NCI-H226 (cell line): Measurements from ENCODE around the gene SNN.
A peak's percentile ranks its signal among the peaks of the same experiment; 100 is the strongest.

Experiments used
- DNase-seq: peaks from one replicate; pipeline ENCODE4 v3.0.0-alpha.2; 2015

Gene SNN

GRCh38 chr16:11681976-11682654 is 13.9 kb downstream of the SNN start:
- no peak for DNase-seq

DNA sequence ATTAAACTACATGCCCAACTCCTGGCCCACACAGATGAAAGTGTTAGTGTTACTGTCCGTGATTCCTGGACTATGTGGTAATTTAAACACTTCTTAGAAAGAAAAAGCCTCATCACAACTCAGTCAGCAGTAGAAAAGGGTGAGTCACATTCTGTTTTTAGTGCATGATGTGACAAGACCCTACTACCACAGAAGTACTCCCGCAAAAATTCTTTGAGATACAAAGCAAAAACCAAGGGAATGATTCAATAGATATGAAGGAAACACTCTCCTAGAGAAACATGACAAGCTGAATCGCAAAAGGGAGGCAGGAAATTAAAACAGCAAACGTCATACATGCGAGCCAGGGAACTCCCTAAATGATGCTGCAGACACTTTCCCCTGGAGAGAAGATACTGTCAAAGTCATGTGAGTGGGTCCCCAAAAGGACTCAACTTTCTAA is 14.4 kb downstream of the SNN start:
- DNase-seq = peak; percentile 84

GRCh38 chr16:11683145-11683544 is 14.9 kb downstream of the SNN start:
- DNase-seq = no peak

- no peak for DNase-seq
These were observed 16.2 kb downstream of the SNN start for GRCh38 chr16:11684231-11685025.

GRCh38 chr16:11685844-11686618 is 17.8 kb downstream of the SNN start:
- DNase-seq = no peak

DNA sequence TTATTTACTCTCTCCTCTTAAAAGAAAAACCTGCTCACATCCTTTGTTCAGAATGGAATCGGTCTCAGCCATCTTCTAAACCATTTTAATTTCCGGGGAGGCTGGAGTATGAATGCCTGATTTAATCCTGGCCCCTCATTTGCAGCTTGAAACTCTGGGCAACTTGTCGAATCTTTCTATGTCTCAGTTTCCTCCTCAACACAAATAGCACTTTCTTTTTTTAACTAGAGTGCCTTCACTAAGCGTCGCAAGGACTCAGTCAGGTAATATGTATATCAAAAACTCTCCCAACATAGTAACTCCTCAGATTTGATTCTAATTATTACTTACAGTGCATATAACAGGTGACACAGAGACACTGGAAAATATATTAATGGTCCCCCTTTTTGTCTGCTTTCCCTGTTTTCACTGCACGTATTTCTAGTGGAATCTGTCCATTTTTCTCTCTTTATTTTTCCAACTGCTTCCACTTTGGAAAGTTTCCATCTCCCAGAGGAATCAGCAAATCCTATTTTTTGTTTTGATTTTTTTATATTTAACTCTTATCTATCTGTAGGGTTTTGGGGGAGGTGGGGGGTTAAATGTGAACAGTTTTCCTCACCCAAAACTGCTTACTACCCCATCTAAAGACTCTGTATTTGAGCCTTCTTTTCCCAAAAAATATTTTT is 18.6 kb downstream of the SNN start:
- no peak for DNase-seq

- no peak for DNase-seq
These were observed 19.6 kb downstream of the SNN start for GRCh38 chr16:11687601-11688519.

- DNase-seq = no peak
These were observed 20.2 kb downstream of the SNN start for GRCh38 chr16:11688520-11688886.

GRCh38 chr16:11689031-11689840 is 21.0 kb downstream of the SNN start:
- no peak for DNase-seq

DNA sequence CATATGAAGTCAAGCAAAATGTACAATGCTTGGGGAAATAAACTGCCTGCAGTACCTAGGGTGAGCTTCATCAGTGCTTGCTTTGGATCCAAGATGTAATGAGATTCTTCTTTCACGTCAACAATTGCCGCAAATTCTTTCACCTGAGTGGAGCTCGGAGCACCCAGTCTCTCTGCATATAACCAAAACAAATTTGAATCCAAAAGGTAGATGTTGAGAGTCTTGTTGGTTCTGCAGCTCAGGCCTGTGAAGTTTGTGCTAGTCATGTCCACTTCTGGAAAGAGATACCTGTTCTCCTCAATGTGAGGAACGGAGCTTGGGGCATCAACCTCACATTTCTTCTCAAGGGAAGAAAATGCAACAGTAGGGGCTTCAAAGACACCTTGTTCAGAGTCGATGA is 23.0 kb downstream of the SNN start:
- DNase-seq = no peak

GRCh38 chr16:11691771-11692170 is 23.5 kb downstream of the SNN start:
- no peak for DNase-seq

DNA sequence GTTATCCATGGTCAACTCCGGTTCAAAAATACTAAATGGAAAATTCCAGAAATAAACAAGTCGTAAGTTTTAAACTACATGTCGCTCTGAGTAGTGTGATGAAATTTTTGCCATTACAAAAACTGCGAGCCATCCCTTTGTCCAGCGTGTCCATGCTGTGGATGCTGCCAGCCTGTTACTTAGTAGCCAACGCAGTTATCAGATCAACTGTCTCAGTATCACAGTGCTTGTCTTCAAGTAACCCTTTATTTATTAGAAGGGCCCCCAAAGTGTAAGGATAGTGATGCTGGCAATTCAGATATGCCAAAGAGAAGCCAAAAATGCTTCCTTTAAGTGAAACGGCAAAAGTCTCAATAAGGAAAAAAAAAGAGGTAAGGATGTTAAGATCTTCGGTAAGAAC is 23.9 kb downstream of the SNN start:
- no peak for DNase-seq

DNA sequence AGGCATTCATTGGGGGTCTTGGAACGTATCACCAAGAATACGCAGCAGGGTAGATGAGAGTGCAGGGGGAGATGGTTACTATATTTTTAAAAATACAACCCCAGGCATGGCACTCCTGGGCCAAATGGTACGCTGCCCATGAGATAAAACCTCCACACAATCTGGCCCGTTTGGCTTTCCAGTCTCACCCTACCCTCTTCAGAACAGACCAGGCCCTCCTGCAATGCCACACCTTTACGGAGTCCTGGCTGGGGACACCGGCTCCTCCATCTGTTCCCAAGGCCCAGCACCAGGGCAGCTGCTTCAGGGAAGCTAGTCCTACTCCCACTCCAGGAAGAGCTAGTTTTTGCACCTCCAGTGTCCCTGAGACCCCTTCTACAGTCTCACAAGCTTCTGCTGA is 24.4 kb downstream of the SNN start:
- no peak for DNase-seq

GRCh38 chr16:11696266-11697012 is 28.2 kb downstream of the SNN start:
- no peak for DNase-seq

DNA sequence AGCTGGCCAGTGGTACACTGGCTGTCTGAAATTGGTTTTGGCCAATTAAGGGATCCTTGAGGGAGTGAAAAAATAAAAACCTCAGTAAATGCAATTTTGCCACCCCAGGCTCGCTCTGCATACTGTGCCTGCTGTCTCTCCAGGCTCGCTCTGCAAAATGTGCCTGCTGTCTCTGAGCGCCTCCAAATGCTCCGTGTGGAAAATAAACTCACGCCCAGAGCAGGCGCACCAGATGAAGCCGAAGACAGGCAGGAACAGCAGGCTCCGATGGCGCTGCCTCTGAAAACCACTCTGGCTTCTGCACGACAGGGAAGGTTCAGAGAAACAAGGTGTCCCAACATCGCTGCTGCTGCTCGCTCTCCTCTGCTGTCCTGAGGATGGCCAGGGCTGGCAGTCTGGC is 29.1 kb downstream of the SNN start:
- no peak for DNase-seq

- DNase-seq = no peak
These were observed 30.0 kb downstream of the SNN start for GRCh38 chr16:11698271-11698689.

DNA sequence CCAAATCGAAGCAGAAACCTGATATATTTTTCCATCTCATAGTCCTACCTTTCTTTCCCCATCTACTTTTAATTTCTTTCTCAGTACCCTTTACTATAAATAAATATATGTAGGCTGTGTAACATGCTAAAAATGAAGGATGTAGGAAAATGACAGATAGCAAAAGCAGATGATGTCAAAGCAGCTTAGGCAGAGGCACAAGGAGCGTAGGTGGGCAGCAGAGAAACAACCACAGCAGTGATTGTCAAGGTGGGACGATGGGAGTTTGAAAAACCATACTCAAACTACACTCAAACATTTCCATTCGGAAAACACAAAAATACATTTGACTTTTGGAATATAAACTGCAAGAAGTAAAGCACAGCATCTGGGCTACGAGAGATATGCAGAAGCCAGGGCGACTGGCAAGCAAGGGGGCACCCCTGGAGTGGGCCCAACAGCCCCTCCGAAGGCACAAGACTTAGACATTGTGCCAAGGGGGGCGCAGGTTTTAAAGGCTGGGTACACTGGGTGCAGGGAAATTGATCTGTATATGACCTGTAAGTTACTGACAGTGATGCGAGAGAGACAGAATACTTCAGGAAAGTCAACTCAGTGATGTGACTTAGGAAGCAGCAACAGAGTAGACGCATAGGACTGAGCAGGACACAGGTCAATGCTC is 31.1 kb downstream of the SNN start:
- DNase-seq = no peak

- DNase-seq = no peak
These were observed 32.2 kb downstream of the SNN start for GRCh38 chr16:11700264-11701029.
